BLaER1 (cell line): ENCODE measurements around the gene SCN2B.

Experiments used
- H3K27ac ChIP-seq: shearing (Covaris generic); formaldehyde crosslinking; 2 replicates; pipeline ENCODE4 v1.8.1; 2022
- H3K27me3 ChIP-seq: shearing (Covaris generic); formaldehyde crosslinking; 2 replicates; pipeline ENCODE4 v1.8.1; 2022
- H3K36me3 ChIP-seq: shearing (Covaris generic); formaldehyde crosslinking; 2 replicates; pipeline ENCODE4 v1.8.1; 2022
- H3K4me1 ChIP-seq: shearing (Covaris generic); formaldehyde crosslinking; 2 replicates; pipeline ENCODE4 v1.8.1; 2022
- H3K4me2 ChIP-seq: shearing (Covaris generic); formaldehyde crosslinking; 2 replicates; pipeline ENCODE4 v1.8.1; 2022
- H3K4me3 ChIP-seq: shearing (Covaris generic); formaldehyde crosslinking; 2 replicates; pipeline ENCODE4 v1.8.1; 2022
- H3K9ac ChIP-seq: shearing (Covaris generic); formaldehyde crosslinking; 2 replicates; pipeline ENCODE4 v1.8.1; 2022
- H3K9me3 ChIP-seq: shearing (Covaris generic); formaldehyde crosslinking; 2 replicates; pipeline ENCODE4 v1.8.1; 2022
- H4K20me1 ChIP-seq: shearing (Covaris generic); formaldehyde crosslinking; 2 replicates; pipeline ENCODE4 v1.8.1; 2022
- Cebpa-rat ChIP-seq: shearing (Covaris generic); IDR thresholded peaks from 2 replicates; pipeline ENCODE4 v1.8.1; 2022

The SCN2B gene

GRCh38 chr11:118138839-118139420 is 37.5 kb downstream of the SCN2B start:
- H3K9ac ChIP-seq, result no peak overlapping the region
- peaks cover 12% of the 10 kb centered on the region for H3K27me3 ChIP-seq
- H3K36me3 ChIP-seq, result no peaks in the 10 kb centered on the region
- no peaks in the 10 kb centered on the region for H3K4me1 ChIP-seq
- no peak overlapping the region for H3K27ac ChIP-seq
- H3K9me3 ChIP-seq, result no peaks in the 10 kb centered on the region
- no peaks in the 10 kb centered on the region for H4K20me1 ChIP-seq
- no peak overlapping the region for H3K4me3 ChIP-seq
- no peak for TF ChIP-seq Cebpa-rat
- no peak overlapping the region for H3K4me2 ChIP-seq

- H3K27ac ChIP-seq, result no peak overlapping the region
- no peaks in the 10 kb centered on the region for H3K9me3 ChIP-seq
- H3K9ac ChIP-seq, result no peak overlapping the region
- no peaks in the 10 kb centered on the region for H4K20me1 ChIP-seq
- no peak overlapping the region for H3K4me3 ChIP-seq
- H3K4me2 ChIP-seq, result no peak overlapping the region
- no peaks in the 10 kb centered on the region for H3K4me1 ChIP-seq
- no peaks in the 10 kb centered on the region for H3K36me3 ChIP-seq
- no peaks in the 10 kb centered on the region for H3K27me3 ChIP-seq
- no peak for TF ChIP-seq Cebpa-rat
Measured at GRCh38 chr11:118136801-118137200, 39.6 kb downstream of the SCN2B start.

- Histone ChIP-seq H3K27ac (no peak overlapping the region), H3K4me1 (no peaks in the 10 kb centered on the region), H3K9ac (no peak overlapping the region), H3K4me2 (no peak overlapping the region), H3K36me3 (no peaks in the 10 kb centered on the region), H4K20me1 (no peaks in the 10 kb centered on the region), H3K9me3 (no peaks in the 10 kb centered on the region), H3K27me3 (no peaks in the 10 kb centered on the region), H3K4me3 (no peak overlapping the region)
- TF ChIP-seq Cebpa-rat, result no peak
Measured at GRCh38 chr11:118136341-118136740, 40.1 kb downstream of the SCN2B start.

- no peak overlapping the region for H3K4me3 ChIP-seq
- H3K9me3 ChIP-seq, result no peaks in the 10 kb centered on the region
- H3K9ac ChIP-seq, result no peak overlapping the region
- no peaks in the 10 kb centered on the region for H3K27me3 ChIP-seq
- H4K20me1 ChIP-seq, result no peaks in the 10 kb centered on the region
- no peaks in the 10 kb centered on the region for H3K4me1 ChIP-seq
- H3K27ac ChIP-seq, result no peak overlapping the region
- H3K4me2 ChIP-seq, result no peak overlapping the region
- no peak for TF ChIP-seq Cebpa-rat
- no peaks in the 10 kb centered on the region for H3K36me3 ChIP-seq
Measured at GRCh38 chr11:118135796-118136165, 40.7 kb downstream of the SCN2B start.

GRCh38 chr11:118135051-118135795 is 41.2 kb downstream of the SCN2B start:
- no peak overlapping the region for H3K27ac ChIP-seq
- no peak overlapping the region for H3K9ac ChIP-seq
- no peak overlapping the region for H3K4me2 ChIP-seq
- no peak overlapping the region for H3K4me3 ChIP-seq
- TF ChIP-seq Cebpa-rat, result no peak
- no peaks in the 10 kb centered on the region for H3K4me1 ChIP-seq
- H3K36me3 ChIP-seq, result no peaks in the 10 kb centered on the region
- no peaks in the 10 kb centered on the region for H3K9me3 ChIP-seq
- no peaks in the 10 kb centered on the region for H4K20me1 ChIP-seq
- H3K27me3 ChIP-seq, result no peaks in the 10 kb centered on the region

- Histone ChIP-seq H3K9me3 (no peaks in the 10 kb centered on the region), H3K27me3 (no peaks in the 10 kb centered on the region), H3K9ac (no peak overlapping the region), H3K4me3 (no peak overlapping the region), H3K4me2 (no peak overlapping the region), H3K4me1 (no peaks in the 10 kb centered on the region), H4K20me1 (no peaks in the 10 kb centered on the region), H3K27ac (no peak overlapping the region), H3K36me3 (no peaks in the 10 kb centered on the region)
- TF ChIP-seq Cebpa-rat, result no peak
Measured at GRCh38 chr11:118133816-118134215, 42.6 kb downstream of the SCN2B start.

GRCh38 chr11:118132385-118133151 is 43.9 kb downstream of the SCN2B start:
- H3K9me3 ChIP-seq, result no peaks in the 10 kb centered on the region
- TF ChIP-seq Cebpa-rat, result no peak

GRCh38 chr11:118129471-118130172 is 46.8 kb downstream of the SCN2B start:
- H3K9me3 ChIP-seq, result no peaks in the 10 kb centered on the region
- H3K4me2 ChIP-seq, result no peak overlapping the region
- no peaks in the 10 kb centered on the region for H3K36me3 ChIP-seq
- no peaks in the 10 kb centered on the region for H3K27me3 ChIP-seq
- TF ChIP-seq Cebpa-rat, result no peak
- H3K4me3 ChIP-seq, result no peak overlapping the region
- no peak overlapping the region for H3K9ac ChIP-seq
- no peaks in the 10 kb centered on the region for H4K20me1 ChIP-seq
- no peak overlapping the region for H3K27ac ChIP-seq
- H3K4me1 ChIP-seq, result peaks cover 10% of the 10 kb centered on the region

More at GRCh38 chr11:118132385-118133151, 43.9 kb downstream of the SCN2B start:
- H3K4me2 ChIP-seq, result no peak overlapping the region
- no peaks in the 10 kb centered on the region for H3K4me1 ChIP-seq
- H3K36me3 ChIP-seq, result no peaks in the 10 kb centered on the region
- no peaks in the 10 kb centered on the region for H3K27me3 ChIP-seq
- no peaks in the 10 kb centered on the region for H4K20me1 ChIP-seq
- H3K9ac ChIP-seq, result no peak overlapping the region
- H3K27ac ChIP-seq, result no peak overlapping the region
- H3K4me3 ChIP-seq, result no peak overlapping the region

GRCh38 chr11:118128721-118129470 is 47.5 kb downstream of the SCN2B start:
- Histone ChIP-seq H3K4me2 (no peak overlapping the region), H3K27ac (no peak overlapping the region), H3K9me3 (no peaks in the 10 kb centered on the region), H3K4me3 (no peak overlapping the region), H3K36me3 (no peaks in the 10 kb centered on the region), H3K27me3 (no peaks in the 10 kb centered on the region), H3K4me1 (peaks cover 11% of the 10 kb centered on the region), H4K20me1 (no peaks in the 10 kb centered on the region), H3K9ac (no peak overlapping the region)
- TF ChIP-seq Cebpa-rat, result no peak
